HG02943 (cell line): ENCODE results near the gene TTC39C.

Experiments used
- ATAC-seq: cut with Tn5 transposase; IDR thresholded peaks from one replicate; pipeline ENCODE4 v1.9.1; 2021; ENCODE audit warnings: mild to moderate bottlenecking, low read depth, moderate library complexity; ENCODE audit not compliant: unreplicated experiment

TTC39C gene

DNA sequence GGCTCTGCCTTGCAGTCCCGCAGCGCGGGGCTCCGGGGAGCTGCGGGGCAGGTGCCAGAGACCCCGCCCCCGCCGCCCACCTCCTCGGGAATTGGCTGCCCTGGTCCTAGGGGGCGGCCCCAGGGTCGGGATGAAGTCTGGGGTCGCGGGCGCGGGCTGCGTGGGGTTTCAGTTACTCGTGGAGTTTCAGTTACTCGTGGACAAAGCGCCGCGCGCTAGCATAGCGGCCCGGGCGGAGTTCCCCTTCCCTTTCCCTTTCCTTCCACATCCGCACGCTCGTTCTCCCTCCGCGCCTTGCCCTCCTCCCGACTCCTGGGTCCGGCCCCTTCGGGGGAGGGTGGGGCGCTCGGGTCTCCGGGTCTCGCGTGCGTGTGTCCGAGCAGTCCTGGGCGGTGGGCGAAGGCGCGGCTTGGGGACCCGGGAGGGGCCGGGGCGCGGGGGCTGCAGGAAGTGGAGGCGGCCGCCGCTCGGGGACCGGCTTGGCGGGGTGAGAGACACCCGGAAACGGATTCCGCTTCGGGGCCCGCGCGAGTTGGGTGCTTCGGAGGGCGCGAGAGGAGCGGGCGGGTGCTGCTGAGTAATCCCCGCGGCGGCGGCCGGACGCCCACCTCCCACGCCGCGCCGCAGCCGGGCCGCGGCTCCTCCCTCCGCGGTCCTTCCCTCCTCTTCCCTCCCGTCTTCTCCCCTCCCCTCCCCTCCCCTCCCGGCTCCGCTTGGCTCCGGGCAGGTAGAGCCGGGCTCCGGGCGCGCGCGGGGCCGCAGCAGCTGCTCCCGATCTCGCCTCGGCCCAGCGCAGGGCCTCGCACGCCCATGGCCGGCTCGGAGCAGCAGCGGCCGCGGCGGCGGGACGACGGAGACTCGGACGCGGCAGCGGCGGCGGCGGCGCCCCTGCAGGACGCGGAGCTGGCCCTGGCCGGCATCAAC, at the start of gene TTC39C:
Gene TTC39C (plus strand): TSS at position 693 of the 924 bp plus-strand sequence. CDS start 118 bp downstream, at position 811.
- ATAC-seq = no peak

DNA sequence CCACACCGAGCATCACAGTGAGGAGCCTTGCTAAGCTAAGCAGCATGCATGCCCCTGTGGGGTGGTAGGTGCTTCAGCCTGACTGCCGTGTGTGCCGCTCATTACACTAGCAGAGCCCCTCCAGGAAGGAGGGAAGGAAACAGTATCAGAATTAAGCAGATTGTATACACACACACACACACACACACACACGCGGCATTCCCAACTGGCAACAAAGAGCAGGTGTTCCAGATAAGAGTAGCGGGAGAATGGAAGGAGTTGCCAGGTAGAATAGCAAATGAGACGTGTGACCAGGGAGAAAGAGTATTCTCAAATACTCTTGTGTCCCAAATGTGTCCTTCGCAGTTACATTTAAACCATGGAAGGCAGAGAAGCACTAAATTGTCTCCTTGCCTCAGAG, 47.6 kb upstream of the TTC39C start:
- no peak for ATAC-seq

DNA sequence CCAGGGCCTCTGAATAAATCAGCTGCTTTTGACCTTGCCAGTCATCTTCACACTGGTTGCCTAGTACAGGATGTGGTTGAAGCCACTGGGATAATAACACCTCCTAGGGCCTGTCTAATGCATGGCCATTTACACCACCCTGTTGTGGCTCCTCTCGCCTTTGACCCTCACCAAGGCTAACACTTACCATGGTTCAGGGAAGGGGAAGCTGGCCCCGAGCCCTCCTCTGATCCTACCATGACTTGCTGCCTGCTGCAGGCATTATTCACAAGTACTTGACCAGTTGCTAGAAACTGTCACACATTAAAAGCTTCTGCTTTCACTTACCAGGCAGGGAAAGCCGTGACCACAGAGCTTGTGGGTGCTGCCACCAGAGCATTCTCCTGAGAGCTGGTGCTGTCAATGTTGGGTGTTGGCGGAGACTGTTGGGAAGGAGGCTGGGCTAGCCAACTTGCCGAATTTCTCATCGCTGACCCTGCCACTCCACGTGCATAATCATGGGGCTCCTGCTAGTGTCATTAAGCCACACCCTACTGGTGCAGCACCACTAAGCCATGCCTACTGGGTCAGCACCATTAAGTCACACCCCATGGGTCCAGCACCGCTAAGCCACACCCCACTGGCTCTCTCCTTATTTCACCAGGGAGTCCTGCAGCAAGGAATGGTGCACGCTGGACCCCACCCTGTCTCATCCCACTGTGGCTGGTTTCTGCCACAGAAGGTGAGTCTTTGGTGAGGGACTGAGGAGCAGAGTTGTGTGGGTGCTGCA, 47.0 kb upstream of the TTC39C start:
- peak; percentile 72 for ATAC-seq

DNA sequence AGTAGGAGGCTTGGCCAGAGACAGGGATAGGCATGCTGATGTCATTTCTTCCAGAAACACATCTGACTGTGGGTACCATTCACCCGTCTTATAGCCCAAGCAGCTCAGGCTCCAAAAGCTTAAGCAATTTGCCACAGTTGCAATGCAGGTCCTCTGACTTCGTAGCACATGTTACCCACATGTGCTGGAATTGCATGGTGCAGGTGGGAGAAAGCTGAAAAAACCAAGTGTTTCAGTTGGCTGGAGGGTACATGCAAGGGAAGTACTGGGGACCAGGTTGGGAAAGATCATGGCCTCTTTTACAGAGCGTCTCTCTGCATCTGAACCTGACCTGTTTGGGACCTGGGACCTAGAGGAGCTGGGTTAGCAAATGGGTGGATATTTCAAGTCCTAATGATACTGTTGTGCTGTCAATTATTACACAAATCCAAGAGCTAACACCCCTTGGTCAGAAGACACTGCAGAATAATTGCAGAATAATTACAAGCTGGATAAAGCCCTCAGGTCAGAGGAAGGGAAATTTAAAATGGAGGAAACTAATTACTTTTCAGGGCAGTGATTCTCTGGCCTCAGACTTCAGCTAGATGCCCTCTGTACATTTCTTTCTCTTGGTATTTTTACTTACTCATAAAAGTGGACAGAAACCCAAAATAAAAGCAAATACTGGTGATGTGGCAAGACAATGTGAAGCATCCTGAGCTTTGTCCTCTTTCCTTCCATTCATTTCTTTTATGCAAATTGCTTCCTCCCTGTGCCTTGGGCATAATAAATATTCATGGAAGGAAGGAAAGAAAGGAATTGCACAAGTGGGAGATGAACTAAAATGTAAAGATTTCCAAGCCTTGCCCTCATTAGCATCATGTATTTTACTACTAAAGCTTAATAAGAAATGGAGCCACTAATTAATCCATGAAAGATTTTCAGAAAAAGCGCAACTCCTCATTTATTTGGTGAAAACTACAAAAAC, 45.6 kb upstream of the TTC39C start:
- no peak for ATAC-seq

DNA sequence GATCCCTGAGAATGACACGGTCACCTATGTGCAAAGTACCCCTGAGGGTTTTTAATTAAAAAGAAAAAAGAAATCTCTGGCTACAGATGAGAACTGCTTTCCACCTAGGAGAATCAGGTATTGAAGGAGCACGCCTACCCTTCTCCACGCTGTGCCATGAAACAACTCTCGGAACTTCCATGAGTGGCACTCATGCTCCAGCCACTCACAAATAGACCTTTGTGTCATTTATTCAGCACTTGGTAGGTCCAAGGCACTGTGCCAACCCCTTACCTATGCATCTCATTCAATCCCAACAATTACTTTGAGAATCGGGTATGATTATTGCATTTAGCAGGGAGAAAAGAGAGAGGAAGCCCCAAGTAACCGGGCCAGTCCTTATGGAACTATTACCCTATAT, 44.9 kb upstream of the TTC39C start:
- no peak for ATAC-seq

DNA sequence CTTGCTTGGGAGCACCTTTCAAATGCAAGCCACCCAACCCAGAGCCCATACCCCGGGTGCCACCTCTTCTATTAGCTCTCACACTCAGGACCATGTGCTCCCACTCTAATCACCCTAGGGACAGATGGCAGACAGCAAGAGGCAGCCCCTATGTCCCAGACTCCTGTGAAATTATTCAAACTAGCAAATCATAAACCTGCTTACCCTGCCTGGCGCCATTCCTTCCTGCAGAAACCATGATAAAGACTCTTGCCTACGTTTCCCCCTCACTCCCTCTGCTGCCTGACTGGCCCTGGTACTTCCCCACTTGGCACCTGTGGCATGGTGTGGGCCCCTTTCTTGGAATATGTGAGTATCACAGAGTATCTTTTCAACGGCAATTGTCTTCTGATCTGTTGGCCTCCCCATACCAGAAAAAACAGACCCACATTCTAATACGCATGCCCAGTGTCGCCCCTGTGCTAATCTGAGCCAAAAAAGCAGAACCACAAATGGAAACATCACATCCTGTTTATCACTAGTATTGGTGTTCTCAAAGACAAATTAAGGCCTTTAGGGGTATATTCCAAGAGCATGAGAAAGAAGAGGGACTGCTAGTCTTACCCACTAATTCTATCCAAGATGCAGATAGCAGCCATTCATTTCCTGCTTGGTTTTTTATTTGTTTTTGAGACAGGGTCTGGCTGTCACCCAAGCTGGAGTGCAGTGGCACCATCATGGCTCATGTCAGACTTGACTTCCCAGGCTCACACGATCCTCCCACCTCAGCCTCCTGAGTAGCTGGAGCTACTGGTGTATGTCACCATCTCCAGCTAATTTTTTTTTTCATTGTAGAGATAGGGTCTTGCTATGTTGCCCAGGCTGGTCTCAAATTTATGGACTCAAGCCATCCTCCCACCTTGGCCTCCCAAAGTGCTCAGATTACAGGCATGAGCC, 44.1 kb upstream of the TTC39C start:
- ATAC-seq = no peak

DNA sequence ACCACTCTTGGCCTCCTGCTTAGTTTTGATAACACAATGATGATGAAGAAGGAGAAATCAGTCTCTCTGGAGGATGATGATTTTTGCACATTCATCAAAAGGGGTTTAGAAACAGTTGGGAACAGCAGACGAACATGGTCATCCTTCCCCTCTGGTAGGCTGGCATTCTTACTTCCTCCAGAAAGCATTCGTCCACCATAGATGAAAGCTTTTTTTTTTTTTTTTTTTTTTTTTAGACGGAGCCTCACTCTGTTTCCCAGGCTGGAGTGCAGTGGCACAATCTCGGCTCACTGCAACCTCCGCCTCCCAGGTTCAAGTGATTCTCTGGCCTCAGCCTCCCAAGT, 43.5 kb upstream of the TTC39C start:
- no peak for ATAC-seq

DNA sequence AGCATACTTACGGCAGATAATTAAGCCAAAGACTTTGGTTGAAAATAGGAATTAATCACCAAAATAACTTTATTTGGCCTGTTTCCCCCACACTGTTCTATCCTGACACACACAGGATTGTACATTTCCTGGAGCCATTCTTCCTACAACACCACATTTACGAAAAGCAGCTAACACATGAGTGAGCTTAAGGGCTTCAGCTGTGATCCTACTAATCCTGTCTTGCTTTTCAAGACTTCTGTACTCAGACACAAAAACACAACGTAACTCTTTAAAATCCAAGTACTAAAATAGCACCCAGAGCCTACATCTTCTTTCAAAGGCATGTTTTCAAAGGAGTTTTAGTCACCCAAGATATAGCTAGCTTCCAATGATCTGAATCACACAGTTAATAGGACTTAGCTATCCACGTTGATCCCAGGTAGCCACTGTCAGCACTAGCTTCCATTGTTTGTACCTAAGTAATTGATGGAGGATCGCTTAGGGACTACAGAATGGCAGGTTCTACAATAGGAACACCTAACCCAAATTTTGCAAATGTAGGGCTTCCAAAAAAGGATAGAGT, 42.8 kb upstream of the TTC39C start:
- ATAC-seq = no peak

DNA sequence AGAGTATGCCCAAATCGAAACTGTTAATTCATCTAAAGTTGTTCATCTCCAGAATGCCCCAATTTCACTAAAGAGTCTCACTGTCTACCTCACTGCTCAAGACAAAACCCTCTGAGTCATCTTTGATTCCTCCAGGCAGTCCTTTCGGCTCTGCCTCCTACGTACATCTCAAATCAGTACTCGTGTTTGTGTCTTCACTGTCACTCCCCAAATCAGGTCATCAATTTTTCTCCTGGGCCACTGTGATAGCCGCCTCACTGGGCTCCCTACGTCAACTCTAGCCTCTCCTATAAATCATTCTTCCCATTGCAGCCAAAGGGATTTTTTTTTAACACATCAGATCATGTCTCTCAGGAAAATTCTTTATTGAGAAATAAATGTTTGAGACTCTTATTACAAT, 42.1 kb upstream of the TTC39C start:
- no peak for ATAC-seq

DNA sequence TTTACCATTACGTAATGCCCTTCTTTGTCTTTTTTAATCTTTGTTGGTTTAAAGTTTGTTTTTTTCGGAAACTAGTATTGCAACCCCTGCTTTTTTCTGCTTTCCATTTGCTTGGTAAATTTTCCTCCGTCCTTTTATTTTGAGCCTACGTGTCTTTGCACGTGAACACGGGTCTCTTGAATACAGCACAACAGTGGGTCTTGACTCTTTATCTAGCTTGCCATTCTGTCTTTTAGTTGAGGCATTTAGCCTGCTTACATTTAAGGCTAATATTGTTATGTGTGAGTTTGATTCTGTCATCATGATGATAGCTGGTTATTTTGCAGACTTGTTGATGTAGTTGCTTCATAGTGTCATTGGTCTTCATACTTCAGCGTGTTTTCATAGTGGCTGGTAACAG, 37.5 kb upstream of the TTC39C start:
- ATAC-seq = no peak

DNA sequence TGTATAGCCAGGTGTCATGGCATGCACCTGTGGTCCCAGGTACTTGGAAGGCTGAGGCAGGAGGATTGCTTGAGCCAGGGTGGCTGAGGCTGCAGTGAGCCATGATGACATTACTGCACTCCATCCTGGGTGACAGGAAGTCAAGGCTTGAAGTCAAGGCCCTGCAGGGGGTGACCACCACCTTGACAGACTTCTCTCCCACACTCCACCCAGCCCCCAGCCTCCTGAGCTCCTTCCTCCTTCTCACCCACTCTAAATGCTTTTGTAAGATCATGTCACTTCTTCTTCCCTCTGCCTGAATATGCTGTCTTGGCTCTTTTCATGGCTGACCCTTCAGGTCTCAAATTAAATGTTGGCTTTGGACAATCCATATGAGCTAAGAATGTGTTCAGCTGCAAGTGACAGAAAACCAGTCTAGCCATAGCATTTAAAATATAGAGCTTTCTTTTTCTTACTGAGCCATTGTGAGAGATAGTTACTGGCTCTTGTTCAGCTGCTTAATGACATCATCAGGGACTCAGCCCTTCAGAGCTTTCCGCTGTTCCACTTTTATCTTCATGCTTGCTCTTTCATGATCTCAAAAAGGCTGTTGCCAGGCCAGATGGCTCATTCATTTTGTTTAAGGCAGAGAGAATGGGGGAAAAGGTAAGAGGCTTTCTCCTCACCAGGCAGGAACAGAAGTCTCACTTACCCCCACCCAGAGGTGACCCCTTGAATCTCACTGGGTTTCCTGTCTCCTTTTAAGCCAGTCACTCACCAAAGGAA, 36.7 kb upstream of the TTC39C start:
- ATAC-seq = no peak

DNA sequence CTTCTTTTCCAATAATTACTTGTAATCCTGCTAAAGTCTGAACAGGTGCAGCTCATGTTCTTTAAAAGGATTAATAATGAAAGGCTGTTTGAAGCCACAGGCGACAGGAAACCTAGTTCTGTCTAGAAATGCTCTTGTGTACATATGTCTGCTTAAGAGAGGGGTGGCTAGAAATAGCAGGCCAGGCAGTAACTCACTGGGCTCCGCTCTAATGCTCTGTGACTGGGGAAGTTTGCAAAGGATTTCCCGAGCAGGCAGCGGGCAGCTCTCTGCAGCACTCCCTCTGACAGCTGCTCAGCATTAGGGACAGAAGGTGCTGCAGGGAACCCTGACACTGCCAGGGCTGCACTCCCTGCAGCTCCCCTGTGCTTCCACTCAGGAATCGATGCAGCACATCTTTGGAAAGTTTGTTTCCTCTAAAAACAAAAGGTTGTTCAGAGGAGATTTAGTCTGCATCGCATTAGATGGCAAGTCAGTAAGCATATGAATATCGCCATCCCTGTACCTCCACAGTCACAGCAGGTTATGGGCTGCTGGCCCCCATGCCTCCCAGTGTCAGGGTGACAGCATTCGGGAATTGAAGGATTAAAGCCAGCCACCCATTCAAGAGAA, 33.1 kb upstream of the TTC39C start:
- no peak for ATAC-seq

DNA sequence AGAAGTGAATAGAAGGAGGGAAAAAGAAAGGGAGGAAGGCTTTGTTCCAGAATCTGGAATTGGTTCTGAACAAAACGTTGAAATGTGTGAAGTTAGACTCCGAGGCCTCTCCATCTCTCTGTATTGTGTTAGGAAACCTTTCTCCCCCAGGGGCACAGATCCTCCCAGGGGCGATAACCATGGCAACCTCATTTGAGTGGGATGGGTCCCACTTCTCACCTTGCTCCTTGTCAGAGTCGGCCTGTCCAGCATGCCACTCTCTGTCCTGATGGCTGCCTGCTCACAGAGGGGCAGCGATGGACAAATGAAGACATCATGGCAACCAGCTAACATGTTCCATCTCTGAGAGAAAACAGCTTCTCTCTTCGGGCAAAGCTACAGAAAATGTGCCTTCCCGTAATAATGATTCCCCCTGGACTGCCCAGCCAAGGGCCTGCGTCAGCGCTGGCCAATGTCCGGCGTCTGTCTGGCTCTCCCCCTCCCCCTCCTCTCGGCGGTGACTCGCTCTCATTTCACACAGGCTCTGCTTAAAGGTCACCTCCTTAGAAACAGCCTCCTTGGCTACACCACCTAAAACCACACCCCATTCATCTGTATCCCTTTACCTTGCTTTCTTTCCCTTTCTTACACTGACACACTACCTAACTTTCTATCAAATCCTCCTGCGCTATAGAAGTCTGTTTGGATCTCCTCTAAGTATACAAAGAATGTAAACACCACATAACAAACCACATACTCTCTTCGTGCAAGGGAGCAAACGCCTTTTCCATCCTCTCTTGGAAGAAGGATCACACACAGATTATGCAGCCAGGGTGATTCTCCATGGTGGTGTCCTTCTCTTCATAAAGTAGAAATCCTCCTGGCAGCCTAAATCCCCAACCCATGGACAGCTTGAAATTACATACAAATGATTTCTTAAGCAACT, 32.1 kb upstream of the TTC39C start:
- no peak for ATAC-seq

DNA sequence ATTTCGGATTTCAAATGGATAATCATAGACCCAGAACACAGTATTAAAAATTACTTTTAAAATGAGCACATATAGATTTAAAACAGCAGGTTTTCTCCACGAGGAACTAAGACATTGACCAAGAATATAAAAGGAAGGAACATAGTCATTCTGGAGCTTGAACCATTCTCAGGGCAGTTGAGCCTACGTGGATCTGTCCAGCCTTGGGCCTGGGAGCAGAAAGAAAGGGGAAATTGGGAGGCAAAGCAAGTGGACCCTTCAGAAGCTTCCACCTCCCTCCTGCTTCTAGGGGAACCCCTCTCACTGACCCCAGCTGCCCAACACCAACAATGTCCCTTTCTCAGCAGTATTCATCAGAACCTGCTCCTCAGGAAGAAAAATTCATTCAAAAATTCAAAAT, 31.4 kb upstream of the TTC39C start:
- ATAC-seq = no peak

DNA sequence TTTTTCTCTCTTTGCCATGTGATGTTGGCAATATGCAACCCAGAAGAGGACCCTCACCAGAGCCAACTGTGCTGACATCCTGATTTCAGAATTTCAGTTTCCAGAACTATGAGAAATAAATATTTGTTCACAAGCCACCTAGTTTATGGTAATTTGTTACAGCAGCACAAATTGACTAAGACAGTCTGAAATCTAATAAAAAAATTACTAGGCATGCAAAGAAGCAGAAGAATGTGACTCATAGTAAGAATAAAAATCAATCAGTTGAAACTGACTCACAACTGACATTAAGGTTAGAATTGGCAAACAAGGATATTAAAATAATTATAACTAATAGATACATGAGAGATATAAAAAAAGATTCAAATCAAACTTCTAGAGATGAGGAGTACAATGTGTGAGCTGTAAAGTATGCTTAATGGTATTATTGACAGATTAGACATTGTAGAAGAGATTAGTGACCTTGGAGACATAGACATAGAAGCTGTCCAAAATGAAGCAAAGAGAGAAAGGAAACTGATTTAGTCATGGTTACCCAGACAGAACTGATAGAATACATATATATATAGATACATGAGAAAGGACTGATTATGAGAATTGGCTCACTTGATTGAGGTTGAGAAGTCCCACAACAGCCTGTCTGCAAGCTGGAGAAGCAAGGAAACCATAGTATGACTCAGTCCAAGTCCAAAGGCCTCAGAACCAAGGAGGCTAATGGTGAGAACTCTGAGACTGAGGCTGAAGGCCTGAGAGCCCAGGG, 27.8 kb upstream of the TTC39C start:
- no peak for ATAC-seq
